Upper lobe of left lung (tissue), 4 donors: ENCODE measurements around the gene TRIM29.

Source experiments
- CTCF ChIP-seq, 6 experiments: fragments of 450-650 bp in 4 of 6; fragments of 200-600 bp in 2 of 6; sonication (generic) in 2 of 6; IDR thresholded peaks; one replicate each; pipeline ENCODE4 v1.5.1; 2016 to 2019; ENCODE audit warnings: antibody characterized with exemption in 6 of 6
- POLR2AphosphoS5 ChIP-seq, 2 donors: sonication (generic); formaldehyde crosslinking; IDR thresholded peaks; one replicate each; pipeline ENCODE4 v1.5.1; 2017; ENCODE audit warnings: antibody characterized with exemption in 2 of 2

- no peak for TF ChIP-seq POLR2AphosphoS5 (IDR thresholded peaks at IDR 0.05)
- TF ChIP-seq CTCF (IDR thresholded peaks at IDR 0.05), result no peak
These were observed 30.2 kb downstream of the TRIM29 start for GRCh38 chr11:120107692-120108091.
